DOHH2 (cell line): ENCODE results near the gene PRKN.
A peak's percentile ranks its signal among the peaks of the same experiment; 100 is the strongest.

Source experiments
- H3F3A ChIP-seq: fragments of 200-600 bp; sonication (generic), shearing (Covaris generic); 2 replicates; pipeline ENCODE4 v1.6.0; 2016; ENCODE audit warnings: antibody characterized with exemption, mild to moderate bottlenecking; ENCODE audit not compliant: control insufficient read depth, insufficient read depth
- H3K27ac ChIP-seq: fragments of 200-600 bp; sonication (generic); 2 replicates; pipeline ENCODE4 v1.5.1; 2014; ENCODE audit warnings: low read depth, mild to moderate bottlenecking, low read length, moderate library complexity
- H3K27me3 ChIP-seq: fragments of 200-600 bp; sonication (generic); 2 replicates; pipeline ENCODE4 v1.6.1; 2014; ENCODE audit warnings: mild to moderate bottlenecking, low read length, mixed read lengths; ENCODE audit not compliant: control insufficient read depth
- H3K36me3 ChIP-seq: fragments of 200-600 bp; sonication (generic); 2 replicates; pipeline ENCODE4 v1.6.1; 2014; ENCODE audit warnings: mild to moderate bottlenecking, low read length, moderate library complexity, mixed read lengths; ENCODE audit not compliant: control insufficient read depth
- H3K4me1 ChIP-seq: fragments of 200-600 bp; sonication (generic); 2 replicates; pipeline ENCODE4 v1.6.1; 2014; ENCODE audit warnings: mild to moderate bottlenecking, low read length, mixed read lengths; ENCODE audit not compliant: control insufficient read depth
- H3K4me2 ChIP-seq: fragments of 200-600 bp; sonication (generic); 2 replicates; pipeline ENCODE4 v1.6.0; 2014; ENCODE audit warnings: mild to moderate bottlenecking, low read length, moderate library complexity
- H3K4me3 ChIP-seq: fragments of 200-600 bp; sonication (generic); 2 replicates; pipeline ENCODE4 v1.5.1; 2014; ENCODE audit warnings: mild to moderate bottlenecking, low read length, mixed read lengths
- H3K79me2 ChIP-seq: fragments of 200-600 bp; sonication (generic); 2 replicates; pipeline ENCODE4 v1.6.1; 2014; ENCODE audit warnings: mild to moderate bottlenecking, low read length, mixed read lengths; ENCODE audit not compliant: control insufficient read depth
- H3K9me2 ChIP-seq: fragments of 200-600 bp; sonication (generic); replicated peaks from 2 replicates; pipeline ENCODE4 v1.6.1; 2014; ENCODE audit warnings: mild to moderate bottlenecking, low read length, mixed read lengths; ENCODE audit not compliant: control insufficient read depth
- H3K9me3 ChIP-seq: fragments of 200-600 bp; sonication (generic); 2 replicates; pipeline ENCODE4 v1.6.1; 2014; ENCODE audit warnings: antibody characterized with exemption, low read length, mixed read lengths; ENCODE audit not compliant: control insufficient read depth, insufficient read depth
- H4K20me1 ChIP-seq: fragments of 200-600 bp; sonication (generic); 2 replicates; pipeline ENCODE4 v1.6.0; 2014; ENCODE audit warnings: low read depth, mild to moderate bottlenecking, antibody characterized with exemption, low read length, moderate library complexity; ENCODE audit not compliant: control insufficient read depth, insufficient read depth
- CTCF ChIP-seq: fragments of 200-600 bp; sonication (generic); IDR thresholded peaks from one replicate; pipeline ENCODE4 v1.5.1; 2014; ENCODE audit warnings: antibody characterized with exemption, mild to moderate bottlenecking, low read depth, low read length; ENCODE audit not compliant: poor library complexity, severe bottlenecking
- EZH2phosphoT487 ChIP-seq: fragments of 200-600 bp; sonication (generic); IDR thresholded peaks from 2 replicates; pipeline ENCODE4 v1.6.1; 2017; ENCODE audit warnings: borderline replicate concordance, mild to moderate bottlenecking, antibody characterized with exemption, low read length, moderate library complexity, mixed read lengths

PRKN gene

GRCh38 chr6:161393839-161394364, 1333.7 kb downstream of the PRKN start:
- no peaks in the 10 kb centered on the region for H3K36me3 ChIP-seq
- no peaks in the 10 kb centered on the region for H4K20me1 ChIP-seq
- no peaks in the 10 kb centered on the region for H3F3A ChIP-seq
- peaks cover 3% of the 10 kb centered on the region; the same call in 1 of the 2 replicates for H3K4me1 ChIP-seq
- H3K79me2 ChIP-seq: no peaks in the 10 kb centered on the region
- no peaks in the 10 kb centered on the region for H3K9me2 ChIP-seq
- no peak overlapping the region for H3K27ac ChIP-seq
- H3K4me3 ChIP-seq: no peak overlapping the region
- H3K9me3 ChIP-seq: no peaks in the 10 kb centered on the region
- peaks cover 7% of the 10 kb centered on the region; the same call in 1 of the 2 replicates for H3K27me3 ChIP-seq
- TF ChIP-seq CTCF (peak; percentile 65), EZH2phosphoT487 (no peak)
- H3K4me2 ChIP-seq: peak overlapping the region; percentile 40

- no peaks in the 10 kb centered on the region for H3K9me2 ChIP-seq
- H3K9me3 ChIP-seq: no peaks in the 10 kb centered on the region
- no peak for TF ChIP-seq EZH2phosphoT487
- no peak for TF ChIP-seq CTCF
- H3K27ac ChIP-seq: no peak overlapping the region
- no peaks in the 10 kb centered on the region for H3F3A ChIP-seq
- H3K36me3 ChIP-seq: no peaks in the 10 kb centered on the region
- H3K27me3 ChIP-seq: peaks cover 7% of the 10 kb centered on the region; the same call in 1 of the 2 replicates
- H3K4me3 ChIP-seq: no peak overlapping the region
- H4K20me1 ChIP-seq: no peaks in the 10 kb centered on the region
- no peaks in the 10 kb centered on the region for H3K79me2 ChIP-seq
- no peak overlapping the region for H3K4me2 ChIP-seq
- peaks cover 3% of the 10 kb centered on the region; the same call in 1 of the 2 replicates for H3K4me1 ChIP-seq
Observed at GRCh38 chr6:161393292-161393691, 1334.3 kb downstream of the PRKN start.

- Histone ChIP-seq H3K4me3 (no peak overlapping the region), H3K36me3 (no peaks in the 10 kb centered on the region), H3K27ac (no peak overlapping the region), H3K4me2 (no peak overlapping the region), H3K79me2 (no peaks in the 10 kb centered on the region), H3K27me3 (no peaks in the 10 kb centered on the region), H3F3A (no peaks in the 10 kb centered on the region), H4K20me1 (no peaks in the 10 kb centered on the region), H3K4me1 (peaks cover 3% of the 10 kb centered on the region; the same call in 1 of the 2 replicates), H3K9me3 (no peaks in the 10 kb centered on the region), H3K9me2 (no peaks in the 10 kb centered on the region)
- no peak for TF ChIP-seq CTCF
- TF ChIP-seq EZH2phosphoT487: no peak
Observed at GRCh38 chr6:161389756-161390155, 1337.8 kb downstream of the PRKN start.
